Occipital lobe (tissue), 2 donors: ENCODE measurements around the gene SMARCA2. TPM values are rescaled to one million over a fixed set of nuclear protein-coding genes. Genes with fewer than 3 reads are reported as not detected.

Experiments
- DNase-seq: peaks from one replicate; lab custom pipeline; 2025; lab: John Stamatoyannopoulos, UW
- total RNA-seq: library from RNA; depleted of rRNA; stranded (reverse); fragments of >200 nt; gene quantifications from one replicate; pipeline ENCODE4 v1.2.3, GENCODE V29; 2014

Gene SMARCA2
- total RNA-seq, 1 donor from 2014 or later, result 157 TPM

GRCh38 chr9:2169035-2169434, 153.9 kb downstream of the SMARCA2 start:
- DNase-seq, result no peak

GRCh38 chr9:2170722-2171121, 155.6 kb downstream of the SMARCA2 start:
- DNase-seq, result no peak

GRCh38 chr9:2173170-2173569, 158.0 kb downstream of the SMARCA2 start:
- DNase-seq, result no peak

GRCh38 chr9:2173861-2174260, 158.7 kb downstream of the SMARCA2 start:
- DNase-seq, result no peak

GRCh38 chr9:2174306-2174705, 159.2 kb downstream of the SMARCA2 start:
- no peak for DNase-seq

- DNase-seq, result no peak
Measured at GRCh38 chr9:2174911-2175310, 159.8 kb downstream of the SMARCA2 start.

GRCh38 chr9:2177121-2177520, 162.0 kb downstream of the SMARCA2 start:
- no peak for DNase-seq

- DNase-seq, result no peak
Measured at GRCh38 chr9:2178034-2178734, 163.0 kb downstream of the SMARCA2 start.

GRCh38 chr9:2179567-2179966, 164.4 kb downstream of the SMARCA2 start:
- no peak for DNase-seq

- no peak for DNase-seq
Measured at GRCh38 chr9:2180154-2180553, 165.0 kb downstream of the SMARCA2 start.

GRCh38 chr9:2180704-2181103, 165.6 kb downstream of the SMARCA2 start:
- DNase-seq, result no peak

- DNase-seq, result no peak
Measured at GRCh38 chr9:2181792-2182191, 166.6 kb downstream of the SMARCA2 start.

GRCh38 chr9:2190939-2191608, 175.9 kb downstream of the SMARCA2 start:
- DNase-seq, result no peak

- DNase-seq, result no peak
Measured at GRCh38 chr9:2191609-2191972, 176.4 kb downstream of the SMARCA2 start.

GRCh38 chr9:2192356-2192979, 177.3 kb downstream of the SMARCA2 start:
- no peak for DNase-seq

GRCh38 chr9:2193552-2193951, 178.4 kb downstream of the SMARCA2 start:
- no peak for DNase-seq

GRCh38 chr9:2195211-2195610, 180.1 kb downstream of the SMARCA2 start:
- DNase-seq, result no peak

GRCh38 chr9:2196757-2197156, 181.6 kb downstream of the SMARCA2 start:
- DNase-seq, result no peak

GRCh38 chr9:2198956-2199635, 183.9 kb downstream of the SMARCA2 start:
- no peak for DNase-seq

GRCh38 chr9:2199999-2200796, 185.1 kb downstream of the SMARCA2 start:
- no peak for DNase-seq

- no peak for DNase-seq
Measured at GRCh38 chr9:2208465-2208864, 193.3 kb downstream of the SMARCA2 start.
